Measurements from ENCODE around the gene LRRFIP1. TPM values are rescaled to one million over a fixed set of nuclear protein-coding genes. Genes with fewer than 3 reads are reported as not detected.

LRRFIP1 gene
- total RNA-seq, 2 donors from 2014 or later = 66.1 to 73.1 TPM

DNA sequence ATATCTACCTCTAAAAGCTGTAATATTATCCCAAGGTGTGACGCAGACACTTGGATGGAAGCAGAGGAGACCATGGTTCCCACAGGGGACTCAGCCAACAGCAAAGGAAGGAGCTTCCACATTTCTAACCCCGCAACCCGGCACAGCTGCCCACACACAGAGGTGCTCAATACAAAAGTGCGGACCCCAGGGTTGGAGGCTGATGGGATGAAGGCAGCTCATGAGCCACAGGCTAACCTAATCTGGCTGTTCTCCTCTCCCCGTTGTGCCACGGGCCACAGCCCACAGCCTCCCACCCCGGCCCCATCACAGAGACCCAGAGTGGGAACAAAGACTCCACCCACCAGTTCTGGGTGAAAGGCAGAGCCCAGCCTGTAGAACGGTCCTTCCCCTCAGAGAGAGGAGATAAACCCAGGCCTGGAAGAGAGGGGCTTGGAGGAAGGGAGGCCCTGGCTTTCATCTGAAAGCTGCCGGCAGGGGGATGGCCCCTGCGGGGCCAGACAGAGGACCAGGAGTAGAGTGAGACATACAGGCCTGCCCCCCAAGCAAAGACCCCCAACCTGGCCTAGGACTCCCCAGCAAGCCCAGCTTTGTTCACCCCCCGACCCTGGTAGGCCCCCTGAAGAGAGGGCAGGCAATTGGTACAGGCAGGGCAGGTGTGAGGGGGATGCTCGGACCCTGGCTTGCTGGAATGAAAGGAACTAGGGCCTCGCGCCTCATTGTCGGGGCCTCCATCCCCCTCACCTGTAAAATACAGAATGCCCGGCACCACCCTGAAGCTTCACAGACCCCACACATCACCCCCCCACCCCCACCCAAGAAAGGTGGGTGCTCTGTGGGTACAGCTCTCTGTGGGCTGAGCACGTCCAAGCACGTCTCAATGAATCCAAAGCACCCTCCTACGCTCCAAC lies 43.7 kb upstream of the LRRFIP1 start:
- H3K4me1 ChIP-seq (replicated peaks) = peaks cover 9% of the 10 kb centered on the region
- H3K27me3 ChIP-seq (replicated peaks; ENCODE audit: insufficient read depth) = no peaks in the 10 kb centered on the region
- H3K27ac ChIP-seq = no peak overlapping the region
- intact Hi-C loops (cut with DNase I) = no loop called here
- no peak overlapping the region for H3K4me3 ChIP-seq
- WGBS = 94% methylated on average over 18 of the region's 19 CpGs
- no peak for DNase-seq (ENCODE audit: low spot score)
- TF ChIP-seq POLR2AphosphoS5 (IDR thresholded peaks at IDR 0.05) = no peak
- TF ChIP-seq, protein P1, sequence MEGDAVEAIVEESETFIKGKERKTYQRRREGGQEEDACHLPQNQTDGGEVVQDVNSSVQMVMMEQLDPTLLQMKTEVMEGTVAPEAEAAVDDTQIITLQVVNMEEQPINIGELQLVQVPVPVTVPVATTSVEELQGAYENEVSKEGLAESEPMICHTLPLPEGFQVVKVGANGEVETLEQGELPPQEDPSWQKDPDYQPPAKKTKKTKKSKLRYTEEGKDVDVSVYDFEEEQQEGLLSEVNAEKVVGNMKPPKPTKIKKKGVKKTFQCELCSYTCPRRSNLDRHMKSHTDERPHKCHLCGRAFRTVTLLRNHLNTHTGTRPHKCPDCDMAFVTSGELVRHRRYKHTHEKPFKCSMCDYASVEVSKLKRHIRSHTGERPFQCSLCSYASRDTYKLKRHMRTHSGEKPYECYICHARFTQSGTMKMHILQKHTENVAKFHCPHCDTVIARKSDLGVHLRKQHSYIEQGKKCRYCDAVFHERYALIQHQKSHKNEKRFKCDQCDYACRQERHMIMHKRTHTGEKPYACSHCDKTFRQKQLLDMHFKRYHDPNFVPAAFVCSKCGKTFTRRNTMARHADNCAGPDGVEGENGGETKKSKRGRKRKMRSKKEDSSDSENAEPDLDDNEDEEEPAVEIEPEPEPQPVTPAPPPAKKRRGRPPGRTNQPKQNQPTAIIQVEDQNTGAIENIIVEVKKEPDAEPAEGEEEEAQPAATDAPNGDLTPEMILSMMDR (IDR thresholded peaks at IDR 0.05) = no peak
- H3K9me3 ChIP-seq = no peaks in the 10 kb centered on the region
- H3K36me3 ChIP-seq = no peaks in the 10 kb centered on the region

DNA sequence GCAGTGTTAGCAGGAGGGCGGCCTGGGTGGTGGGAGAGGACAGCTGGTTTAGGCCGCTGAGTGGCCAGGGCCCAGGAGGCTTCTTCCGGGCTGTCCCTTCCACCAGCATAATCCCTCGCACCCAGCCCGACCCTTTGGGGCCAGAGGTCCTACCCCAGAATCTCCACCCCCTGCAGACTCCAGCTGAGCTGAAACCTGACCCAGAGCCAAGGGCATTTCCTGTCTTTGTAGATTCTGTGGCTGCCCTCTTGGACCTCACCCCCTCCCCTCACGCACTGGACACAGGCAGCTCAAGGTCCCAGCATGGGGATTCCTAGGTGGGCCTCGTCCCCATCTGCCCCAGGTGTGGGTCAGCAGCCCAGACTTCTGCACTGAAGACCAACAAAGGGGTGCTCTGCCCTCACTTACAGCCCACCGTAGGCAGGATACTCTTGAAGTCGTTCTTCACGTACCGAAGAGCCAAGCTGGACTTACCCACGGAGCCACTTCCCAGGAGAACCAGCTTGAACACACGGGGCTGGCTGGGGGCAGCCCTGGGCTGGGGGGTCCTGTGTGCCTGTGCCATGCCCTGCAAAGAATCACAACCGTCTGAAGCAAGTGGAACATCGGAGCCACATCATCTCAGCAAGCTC lies 41.7 kb upstream of the LRRFIP1 start:
- intact Hi-C loops (cut with DNase I) = loop anchor here (2.0 kb wide), 1 partner anchor 159 kb away; no protein-coding TSS in a partner anchor
- Histone ChIP-seq H3K9me3 (no peaks in the 10 kb centered on the region), H3K27ac (no peak overlapping the region), H3K27me3 (replicated peaks; ENCODE audit: insufficient read depth) (no peaks in the 10 kb centered on the region), H3K4me3 (no peak overlapping the region), H3K4me1 (replicated peaks) (peaks cover 9% of the 10 kb centered on the region), H3K36me3 (no peaks in the 10 kb centered on the region)
- 86% methylated on average over 15 of the region's 15 CpGs for WGBS
- DNase-seq (ENCODE audit: low spot score) = no peak
- TF ChIP-seq POLR2AphosphoS5 (IDR thresholded peaks at IDR 0.05) = no peak
- TF ChIP-seq, protein P1 (IDR thresholded peaks at IDR 0.05) = no peak
- no peak for TF ChIP-seq POLR2A (IDR thresholded peaks at IDR 0.05)

DNA sequence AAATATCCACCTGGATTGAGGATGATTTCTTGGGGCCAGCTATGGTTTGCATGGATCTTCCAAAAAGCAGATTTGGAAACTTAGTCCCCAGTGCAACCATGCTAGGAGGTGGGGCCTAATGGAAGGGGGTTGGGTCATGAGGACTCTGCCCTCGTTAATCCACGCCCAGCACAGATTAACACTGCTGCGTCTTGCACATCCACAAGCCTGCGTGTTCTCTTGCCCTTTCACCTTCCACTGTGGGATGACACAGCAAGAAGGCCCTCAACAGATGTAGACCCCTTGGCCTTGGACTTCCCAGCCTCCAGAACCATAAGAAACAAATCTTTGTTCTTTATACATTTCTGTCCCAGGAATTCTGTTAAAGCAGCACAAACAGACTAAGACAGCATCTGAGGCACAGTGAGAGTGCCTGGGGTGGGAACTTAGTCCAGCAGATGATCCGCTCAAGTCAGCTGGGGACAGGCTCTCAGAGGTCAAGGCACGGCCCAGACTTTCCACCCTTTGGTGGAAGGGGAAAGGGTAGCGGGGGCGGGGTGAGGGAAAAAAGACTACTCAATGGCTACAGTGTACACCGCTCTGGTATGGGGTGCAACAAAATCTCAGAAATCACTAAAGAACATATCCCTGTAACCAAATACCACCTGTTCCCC lies 39.2 kb upstream of the LRRFIP1 start:
- Histone ChIP-seq H3K9me3 (no peaks in the 10 kb centered on the region), H3K27me3 (replicated peaks; ENCODE audit: insufficient read depth) (no peaks in the 10 kb centered on the region), H3K4me1 (replicated peaks) (no peaks in the 10 kb centered on the region), H3K4me3 (no peak overlapping the region), H3K27ac (no peak overlapping the region), H3K36me3 (no peaks in the 10 kb centered on the region)
- intact Hi-C loops (cut with DNase I) = no loop called here
- 92% methylated on average over 9 of the region's 9 CpGs for WGBS
- no peak for TF ChIP-seq POLR2A (IDR thresholded peaks at IDR 0.05)
- no peak for TF ChIP-seq POLR2AphosphoS5 (IDR thresholded peaks at IDR 0.05)
- TF ChIP-seq, protein P1 (IDR thresholded peaks at IDR 0.05) = no peak
- no peak for DNase-seq (ENCODE audit: low spot score)

DNA sequence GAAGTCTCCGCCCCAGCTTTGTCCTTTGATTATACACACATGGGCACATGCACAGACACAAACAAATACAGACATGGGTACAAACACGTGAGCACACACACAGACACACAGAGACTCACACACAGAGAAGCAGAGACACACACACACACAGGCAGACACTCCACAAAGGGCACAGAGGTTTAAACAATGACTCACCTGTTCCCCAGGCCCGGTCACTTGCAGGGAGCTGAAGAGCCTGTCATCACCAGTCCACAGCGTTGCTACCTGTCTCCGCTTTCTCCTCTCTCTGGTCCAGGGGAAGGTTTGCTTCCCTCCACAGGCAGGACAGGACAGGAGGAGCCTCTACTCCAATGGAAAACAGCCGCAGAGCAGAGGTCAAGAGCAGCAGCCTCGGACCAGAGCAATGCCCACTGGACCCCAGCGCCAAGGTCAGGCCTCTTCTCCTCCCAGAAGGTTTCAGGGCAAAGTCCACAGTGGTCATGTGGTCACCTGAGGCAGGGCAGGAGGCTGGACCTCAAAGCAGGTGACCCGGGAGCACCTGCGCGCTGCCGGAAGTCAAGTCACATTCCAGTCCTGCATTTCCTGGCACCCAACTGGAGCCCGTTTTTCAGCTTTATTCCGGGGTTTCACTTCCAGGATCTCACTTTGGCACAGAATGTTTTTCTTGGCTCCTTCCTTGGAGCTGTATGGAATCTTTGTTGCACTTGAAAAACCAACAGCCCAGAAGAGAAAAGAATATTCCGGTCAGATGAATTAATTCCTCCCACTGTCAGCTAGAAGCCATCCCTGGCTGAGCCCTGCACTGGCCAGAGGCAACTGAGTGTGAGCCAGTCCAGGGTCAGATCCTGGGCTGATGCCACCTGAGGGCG lies 36.9 kb upstream of the LRRFIP1 start, which contains the start of gene RAB17:
Gene RAB17 (minus strand): TSS at position 463 of the 869 bp plus-strand sequence. CDS start 4,580 bp downstream, outside the sequence.
- Histone ChIP-seq H3K9me3 (no peaks in the 10 kb centered on the region), H3K27me3 (replicated peaks; ENCODE audit: insufficient read depth) (no peaks in the 10 kb centered on the region), H3K36me3 (no peaks in the 10 kb centered on the region), H3K27ac (peak within 1 kb of the TSS; percentile 63 to 81), H3K4me1 (replicated peaks) (no peaks in the 10 kb centered on the region), H3K4me3 (peak within 1 kb of the TSS in 1 of 2 donors; percentile 9)
- peak; percentile 57 for TF ChIP-seq POLR2AphosphoS5 (IDR thresholded peaks at IDR 0.05)
- TF ChIP-seq, protein P1 (IDR thresholded peaks at IDR 0.05) = no peak
- TF ChIP-seq POLR2A (IDR thresholded peaks at IDR 0.05) = no peak
- peak; percentile 63 for DNase-seq (ENCODE audit: low spot score)
- 39% methylated on average over 16 of the region's 16 CpGs for WGBS
- intact Hi-C loops (cut with DNase I) = no loop called here

All from prostate gland (tissue), 2 donors.